Hepatocyte (in vitro differentiated cells): ENCODE measurements around the gene TNXB.
"Not testable (repeated sequence)": the region's sequence is repeated elsewhere in the genome, so short reads cannot be mapped to it uniquely, and the experiment has no call there.

Source experiments
- CTCF ChIP-seq: fragments of 200-600 bp; sonication (generic); IDR thresholded peaks from 2 replicates; pipeline ENCODE4 v1.5.1; 2016; ENCODE audit warnings: antibody characterized with exemption, mild to moderate bottlenecking; ENCODE audit not compliant: poor library complexity
- EZH2phosphoT487 ChIP-seq: fragments of 200-600 bp; sonication (generic); IDR thresholded peaks from one replicate; pipeline ENCODE4 v1.6.1; 2018; ENCODE audit warnings: antibody characterized with exemption, mild to moderate bottlenecking, low read depth, moderate library complexity; ENCODE audit not compliant: unreplicated experiment, severe bottlenecking

DNA sequence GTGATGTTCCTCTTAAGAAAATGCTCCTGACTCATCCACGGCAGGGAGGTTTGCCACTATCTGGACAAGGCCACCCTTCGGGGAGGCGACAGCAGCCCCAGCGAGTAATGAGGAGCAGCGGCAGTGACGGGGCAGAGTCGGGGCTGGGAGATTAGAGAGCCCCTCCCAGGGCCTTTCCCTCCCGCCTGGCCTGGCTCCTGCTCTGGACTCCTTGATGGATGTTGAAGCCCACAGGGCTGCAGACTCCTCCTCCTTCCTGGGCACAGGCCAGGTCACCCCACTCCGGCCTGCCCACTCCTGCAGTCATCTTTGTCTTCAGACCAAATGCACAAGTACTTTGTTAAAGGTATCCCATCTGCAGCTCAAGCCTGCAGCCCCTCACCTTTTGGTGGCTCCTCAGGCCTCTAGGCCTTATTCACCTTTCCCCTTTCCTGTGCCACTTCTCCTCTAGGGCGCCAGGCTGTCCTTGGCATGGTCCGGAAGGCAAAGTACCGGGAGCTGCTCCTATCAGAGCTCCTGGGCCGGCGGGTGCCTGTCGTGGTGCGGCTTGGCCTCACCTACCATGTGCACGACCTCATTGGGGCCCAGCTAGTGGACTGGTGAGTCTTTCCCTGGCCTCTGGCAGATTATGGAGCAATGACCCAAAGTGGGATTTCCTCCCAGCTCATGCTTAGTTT, 96.1 kb downstream of the TNXB start:
- not testable (repeated sequence) for TF ChIP-seq CTCF, EZH2phosphoT487
